Heart left ventricle (tissue), 16 donors: ENCODE results near the gene LAMA3. TPM values are rescaled to one million over a fixed set of nuclear protein-coding genes. Genes with fewer than 3 reads are reported as not detected.

Experiments
- ATAC-seq, 4 donors: fragments of 200-7000 bp; cut with Tn5 transposase; one replicate each; pipeline ENCODE4 v1.9.1; 2020 to 2022; ENCODE audit warnings: moderate library complexity in 4 of 4, mild to moderate bottlenecking in 3 of 4, moderate number of reproducible peaks in 1 of 4
- DNase-seq, 5 donors: peaks; one replicate each; pipeline ENCODE4 v3.0.0-alpha.2; 2020
- H3K27ac ChIP-seq, 12 donors: fragments of 200-600 bp; sonication (generic) in 4 of 12; one replicate each; pipeline versions ENCODE4 v1.5.0 to v1.8.0; 2016 to 2022; ENCODE audit warnings: mild to moderate bottlenecking in 2 of 12
- H3K27me3 ChIP-seq, 9 donors: fragments of 200-600 bp; sonication (generic) in 2 of 9; one replicate each; pipeline versions ENCODE4 v1.5.1 to v1.8.0; 2016 to 2022; ENCODE audit warnings: mild to moderate bottlenecking in 3 of 9
- H3K36me3 ChIP-seq, 9 donors: fragments of 200-600 bp; sonication (generic) in 2 of 9; one replicate each; pipeline versions ENCODE4 v1.5.0 to v1.8.0; 2018 to 2022; ENCODE audit warnings: mild to moderate bottlenecking in 2 of 9
- H3K4me1 ChIP-seq, 12 donors: fragments of 200-600 bp; sonication (generic) in 4 of 12; one replicate each; pipeline versions ENCODE4 v1.5.0 to v1.8.0; 2016 to 2022; ENCODE audit warnings: mild to moderate bottlenecking in 3 of 12
- H3K4me3 ChIP-seq, 12 donors: fragments of 200-600 bp; sonication (generic) in 4 of 12; one replicate each; pipeline versions ENCODE4 v1.5.0 to v1.8.0; 2017 to 2022; ENCODE audit warnings: mild to moderate bottlenecking in 9 of 12, moderate library complexity in 4 of 12
- H3K9me3 ChIP-seq, 12 donors: fragments of 200-600 bp; sonication (generic) in 4 of 12; one replicate each; pipeline versions ENCODE4 v1.5.0 to v1.8.0; 2016 to 2022; ENCODE audit warnings: mild to moderate bottlenecking in 1 of 12
- CTCF ChIP-seq, 12 donors: fragments of 200-600 bp; sonication (generic) in 4 of 12; IDR thresholded peaks; one replicate each; pipeline versions ENCODE4 v1.5.0 to v1.8.0; 2018 to 2022; ENCODE audit warnings: antibody characterized with exemption in 12 of 12, mild to moderate bottlenecking in 5 of 12
- POLR2A ChIP-seq, 2 donors: fragments of 450-650 bp; IDR thresholded peaks; one replicate each; pipeline ENCODE4 v1.6.1; 2017; ENCODE audit warnings: antibody characterized with exemption in 2 of 2, mild to moderate bottlenecking in 2 of 2, moderate library complexity in 2 of 2
- WGBS, 4 donors: extraction: QIAGEN DNeasy Blood & Tissue Kit in 2 of 4; methylation state at CpG; one replicate each; pipeline versions ENCODE4 v1.1.5 to v1.1.7; 2013 to 2018; 5-methylcytosine and 5-hydroxymethylcytosine counted together
- intact Hi-C, 10 donors: fragments of 100-400 bp; cut with DNase I; formaldehyde crosslinking; loops; one replicate each; pipeline versions ENCODE4 v1.11.1 to v1.14.2; 2022
- polyA plus RNA-seq, 2 donors: library from polyadenylated mRNA; stranded (reverse); fragments of 200-250 nt; gene quantifications; one replicate each; pipeline ENCODE4 v1.2.3, GENCODE V29; 2013
- total RNA-seq, 9 donors: library from RNA; depleted of rRNA in 2 of 9; stranded (reverse); fragments of >200 nt in 2 of 9; fragmentation: NEBNext Ultra II Directional in 3 of 9; extraction: Animal tissue kit (Norgen Biotek cat#: 25700) in 3 of 9; gene quantifications; one replicate each; pipeline versions ENCODE4 v1.1.0 to v1.2.4, GENCODE V29; 2016 to 2023
- donor health status: ischemic (EF 13 %, LVEDD 7.1; RV severe dilation, severe dysfunction).
- donor health status: healthy with polysubstance abuse.
- donor health status: DM: no; HTN: yes; CAD: no.
- donor health status: DM: no; HTN: no; CAD: no.
- donor health status: ischemic (EF 25% LVEDD 6.9; RV normal size, moderate dysfunction).
- donor health status: ischemic (EF 25% LVEDD 5.7; RV mildly dilated, moderate dysfunction).
- donor health status: healthy.
- donor health status: DM: yes; HTN: yes; CAD: no.
- donor health status: ischemic (EF 35%, LVEDD 5.7; RV mildly dilated, moderate dysfunction).
- donor health status: nonischemic (EF 11% LVEDD 7.7; RV severe dilation, severe dysfunction).
- donor health status: DM: yes; HTN: yes; CAD: no.
- donor health status: PGD.
- donor health status: ischemic (EF 29% LVEDD 5.4; RV normal size, mild dysfunction).
- donor health status: nonischemic (EF 23%, LVEDD 6.1; RV moderate dilation, normal function).

Gene LAMA3
- total and polyA plus RNA-seq, 11 donors, result 1.2 to 6.6 (median 3.2) TPM

DNA sequence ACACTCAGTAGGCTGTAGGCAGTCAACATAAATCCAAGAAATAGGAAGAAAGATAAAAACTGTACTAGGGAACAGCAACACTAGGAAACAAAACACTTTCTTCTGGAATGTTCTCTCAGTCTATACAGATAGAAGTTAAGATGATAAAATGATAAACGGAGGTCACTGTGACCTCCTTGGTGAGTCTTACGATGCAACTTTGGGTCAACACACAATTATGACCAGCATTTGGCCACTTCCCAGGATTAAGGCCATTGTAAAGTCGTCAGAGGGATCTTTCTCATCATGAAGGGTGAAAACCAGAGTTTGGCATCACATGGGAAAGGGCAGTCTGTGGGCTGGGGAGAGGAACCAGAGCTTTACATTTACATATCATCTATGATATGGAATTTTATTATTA is 33.4 kb downstream of the LAMA3 start:
- no peak overlapping the region for H3K4me3 ChIP-seq
- no peaks in the 10 kb centered on the region for H3K27me3 ChIP-seq
- 58 to 77% (median 71%) methylated on average over 3 of the region's 3 CpGs for whole genome bisulfite sequencing, 4 donors
- intact Hi-C loops, result loop anchor here in 1 of 10 donors (10.0 kb wide), 1 partner anchor 52 kb away; no protein-coding TSS in a partner anchor
- no peak for DNase-seq
- ATAC-seq, result no peak
- peaks cover 0 to 14% (median 3%) of the 10 kb centered on the region in 12 donors for H3K4me1 ChIP-seq
- peak overlapping the region in 1 of 12 donors; percentile 9 for H3K27ac ChIP-seq
- no peaks in the 10 kb centered on the region for H3K9me3 ChIP-seq
- TF ChIP-seq CTCF (IDR thresholded peaks at IDR 0.05) (no peak), POLR2A (IDR thresholded peaks at IDR 0.05) (no peak)
- no peaks in the 10 kb centered on the region for H3K36me3 ChIP-seq

DNA sequence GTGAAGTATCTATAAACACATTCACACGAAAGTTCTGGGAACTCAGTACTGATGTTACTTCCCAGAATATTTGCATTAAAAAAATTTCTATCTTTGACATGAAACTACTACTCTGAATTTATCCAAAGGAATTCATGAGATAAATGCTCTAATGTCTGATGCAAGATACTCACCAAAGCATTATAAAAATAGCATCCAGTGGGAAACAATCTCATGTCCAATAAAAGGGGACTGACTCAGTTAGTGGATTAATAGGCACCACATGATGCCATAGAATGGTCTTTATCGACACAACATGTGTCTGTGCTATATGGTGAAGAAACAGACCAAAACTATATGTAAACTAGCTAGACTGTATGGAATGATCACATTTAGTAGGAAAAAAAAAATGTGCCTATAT is 33.9 kb downstream of the LAMA3 start:
- DNase-seq, result no peak
- intact Hi-C loops, result loop anchor here in 1 of 10 donors (10.0 kb wide), 1 partner anchor 52 kb away; no protein-coding TSS in a partner anchor
- Histone ChIP-seq H3K27ac (peak overlapping the region in 1 of 12 donors; percentile 9), H3K36me3 (no peaks in the 10 kb centered on the region), H3K27me3 (no peaks in the 10 kb centered on the region), H3K9me3 (no peaks in the 10 kb centered on the region), H3K4me1 (peaks cover 0 to 12% (median 3%) of the 10 kb centered on the region in 12 donors), H3K4me3 (no peak overlapping the region)
- WGBS, 4 donors, result 86 to 91% (median 88%) methylated on average over 2 of the region's 2 CpGs
- no peak for ATAC-seq
- TF ChIP-seq CTCF (IDR thresholded peaks at IDR 0.05) (no peak), POLR2A (IDR thresholded peaks at IDR 0.05) (no peak)

DNA sequence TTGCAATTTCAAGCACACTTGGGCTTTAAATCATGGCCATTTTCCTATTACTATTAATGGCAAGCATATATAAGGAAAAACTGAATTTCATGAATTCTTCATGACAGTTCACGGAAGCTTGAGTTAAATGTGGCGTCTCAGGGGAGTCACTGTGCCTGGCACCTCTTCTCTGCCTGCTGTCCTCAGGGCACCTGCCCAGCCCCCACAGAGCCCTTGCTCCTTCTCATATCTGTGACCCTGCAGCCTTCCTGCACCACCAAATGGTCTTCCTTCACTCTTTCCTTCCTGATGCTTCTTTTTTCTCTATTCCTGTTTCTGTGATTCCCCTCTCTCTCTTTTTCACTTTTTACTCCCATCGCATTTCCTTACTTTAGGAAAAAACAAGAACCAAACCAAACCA is 35.4 kb downstream of the LAMA3 start:
- TF ChIP-seq CTCF (IDR thresholded peaks at IDR 0.05) (no peak), POLR2A (IDR thresholded peaks at IDR 0.05) (no peak)
- Histone ChIP-seq H3K4me1 (peaks cover 0 to 9% (median 0%) of the 10 kb centered on the region in 12 donors), H3K27ac (no peak overlapping the region), H3K36me3 (no peaks in the 10 kb centered on the region), H3K4me3 (no peak overlapping the region), H3K9me3 (no peaks in the 10 kb centered on the region), H3K27me3 (no peaks in the 10 kb centered on the region)
- ATAC-seq, result no peak
- intact Hi-C loops, result loop anchor here in 1 of 10 donors (10.0 kb wide), 1 partner anchor 50 kb away; no protein-coding TSS in a partner anchor
- 77 to 91% (median 82%) methylated on average over 3 of the region's 3 CpGs for WGBS, 4 donors
- DNase-seq, result no peak

- Histone ChIP-seq H3K36me3 (no peaks in the 10 kb centered on the region), H3K27me3 (no peaks in the 10 kb centered on the region), H3K27ac (no peak overlapping the region), H3K4me3 (no peak overlapping the region), H3K9me3 (no peaks in the 10 kb centered on the region), H3K4me1 (peaks cover 0 to 9% (median 0%) of the 10 kb centered on the region in 12 donors)
- intact Hi-C loops, result loop anchor here in 1 of 10 donors (10.0 kb wide), 1 partner anchor 49 kb away; no protein-coding TSS in a partner anchor
- TF ChIP-seq CTCF (IDR thresholded peaks at IDR 0.05), result no peak
- TF ChIP-seq POLR2A (IDR thresholded peaks at IDR 0.05), result no peak
- ATAC-seq (no peak), DNase-seq (no peak)
- WGBS, 4 donors, result 79 to 100% (median 92%) methylated on average over 6 of the region's 6 CpGs
Observed at GRCh38 chr18:23725351-23725750, 36.1 kb downstream of the LAMA3 start.
